ENCODE measurements around the gene MSLN. TPM values are rescaled to one million over a fixed set of nuclear protein-coding genes. Genes with fewer than 3 reads are reported as not detected.

Gene MSLN
- total RNA-seq, 1 donor from 2014 or later, result 4.5 TPM

- DNase-seq (ENCODE audit: low read depth) (no peak), FAIRE-seq (no peak)
- Histone ChIP-seq H3K4me3 (ENCODE audit: low read depth, low read length) (no peak overlapping the region), H3K36me3 (ENCODE audit: control insufficient read depth, insufficient read depth, low read length) (no peaks in the 10 kb centered on the region), H3K27me3 (ENCODE audit: control insufficient read depth, insufficient read depth, low read length) (peaks cover 3% of the 10 kb centered on the region)
- TF ChIP-seq CTCF (IDR thresholded peaks at IDR 0.05; ENCODE audit: insufficient read depth, low read length, severe bottlenecking), result peak; percentile 48
Measured at GRCh38 chr16:813204-813915, 52.8 kb downstream of the MSLN start.

- FAIRE-seq, result no peak
- TF ChIP-seq CTCF (IDR thresholded peaks at IDR 0.05; ENCODE audit: insufficient read depth, low read length, severe bottlenecking), result no peak
Measured at GRCh38 chr16:813916-814412, 53.4 kb downstream of the MSLN start.

GRCh38 chr16:814974-815373 is 54.4 kb downstream of the MSLN start:
- peaks cover 3% of the 10 kb centered on the region for H3K27me3 ChIP-seq (ENCODE audit: control insufficient read depth, insufficient read depth, low read length)
- no peak for DNase-seq (ENCODE audit: low read depth)
- no peak for FAIRE-seq
- TF ChIP-seq CTCF (IDR thresholded peaks at IDR 0.05; ENCODE audit: insufficient read depth, low read length, severe bottlenecking), result no peak
- H3K36me3 ChIP-seq (ENCODE audit: control insufficient read depth, insufficient read depth, low read length), result no peaks in the 10 kb centered on the region
- no peak overlapping the region for H3K4me3 ChIP-seq (ENCODE audit: low read depth, low read length)

More at GRCh38 chr16:813916-814412, 53.4 kb downstream of the MSLN start:
- no peak for DNase-seq (ENCODE audit: low read depth)
- H3K27me3 ChIP-seq (ENCODE audit: control insufficient read depth, insufficient read depth, low read length), result peaks cover 3% of the 10 kb centered on the region
- H3K36me3 ChIP-seq (ENCODE audit: control insufficient read depth, insufficient read depth, low read length), result no peaks in the 10 kb centered on the region
- H3K4me3 ChIP-seq (ENCODE audit: low read depth, low read length), result no peak overlapping the region

GRCh38 chr16:815861-816260 is 55.3 kb downstream of the MSLN start:
- peaks cover 3% of the 10 kb centered on the region for H3K27me3 ChIP-seq (ENCODE audit: control insufficient read depth, insufficient read depth, low read length)
- H3K4me3 ChIP-seq (ENCODE audit: low read depth, low read length), result no peak overlapping the region
- DNase-seq (ENCODE audit: low read depth), result no peak
- H3K36me3 ChIP-seq (ENCODE audit: control insufficient read depth, insufficient read depth, low read length), result no peaks in the 10 kb centered on the region
- no peak for TF ChIP-seq CTCF (IDR thresholded peaks at IDR 0.05; ENCODE audit: insufficient read depth, low read length, severe bottlenecking)
- no peak for FAIRE-seq

- Histone ChIP-seq H3K27me3 (ENCODE audit: control insufficient read depth, insufficient read depth, low read length) (peaks cover 3% of the 10 kb centered on the region), H3K36me3 (ENCODE audit: control insufficient read depth, insufficient read depth, low read length) (no peaks in the 10 kb centered on the region), H3K4me3 (ENCODE audit: low read depth, low read length) (no peak overlapping the region)
- no peak for DNase-seq (ENCODE audit: low read depth)
- no peak for FAIRE-seq
- TF ChIP-seq CTCF (IDR thresholded peaks at IDR 0.05; ENCODE audit: insufficient read depth, low read length, severe bottlenecking), result no peak
Measured at GRCh38 chr16:817001-817906, 56.7 kb downstream of the MSLN start.
